ENCODE results near the gene TMC1.
"Not testable (repeated sequence)": the region's sequence is repeated elsewhere in the genome, so short reads cannot be mapped to it uniquely, and the experiment has no call there.

The TMC1 gene

GRCh38 chr9:72491242-72491641 is 30.2 kb upstream of the TMC1 start:
- H3K36me3 Mint-ChIP-seq (ENCODE audit: low read depth), result no peaks in the 10 kb centered on the region
- no peaks in the 10 kb centered on the region for H3K27me3 Mint-ChIP-seq
- no peaks in the 10 kb centered on the region for H3K9me3 Mint-ChIP-seq
- no peak overlapping the region for H3K27ac Mint-ChIP-seq
- no peaks in the 10 kb centered on the region for H3K4me1 Mint-ChIP-seq (ENCODE audit: low read depth)
- intact Hi-C loops (cut with micrococcal nuclease), result no loop called here
- no peak overlapping the region for H3K4me3 Mint-ChIP-seq

GRCh38 chr9:72494051-72494450 is 27.4 kb upstream of the TMC1 start:
- no peaks in the 10 kb centered on the region for H3K27me3 Mint-ChIP-seq
- H3K36me3 Mint-ChIP-seq (ENCODE audit: low read depth), result no peaks in the 10 kb centered on the region
- no peak overlapping the region for H3K4me3 Mint-ChIP-seq
- peaks cover 5% of the 10 kb centered on the region for H3K4me1 Mint-ChIP-seq (ENCODE audit: low read depth)
- H3K9me3 Mint-ChIP-seq, result no peaks in the 10 kb centered on the region
- intact Hi-C loops (cut with micrococcal nuclease), result no loop called here
- no peak overlapping the region for H3K27ac Mint-ChIP-seq

- Mint-ChIP-seq H3K9me3 (no peaks in the 10 kb centered on the region), H3K27me3 (no peaks in the 10 kb centered on the region), H3K4me3 (no peak overlapping the region), H3K4me1 (ENCODE audit: low read depth) (peaks cover 5% of the 10 kb centered on the region), H3K36me3 (ENCODE audit: low read depth) (no peaks in the 10 kb centered on the region), H3K27ac (no peak overlapping the region)
- intact Hi-C loops (cut with micrococcal nuclease), result no loop called here
Observed at GRCh38 chr9:72497447-72498046, 23.9 kb upstream of the TMC1 start.

GRCh38 chr9:72506615-72507014 is 14.8 kb upstream of the TMC1 start:
- Mint-ChIP-seq H3K36me3 (ENCODE audit: low read depth) (no peaks in the 10 kb centered on the region), H3K27me3 (no peaks in the 10 kb centered on the region), H3K9me3 (no peaks in the 10 kb centered on the region), H3K27ac (no peak overlapping the region), H3K4me3 (no peak overlapping the region), H3K4me1 (ENCODE audit: low read depth) (peaks cover 14% of the 10 kb centered on the region)
- intact Hi-C loops (cut with micrococcal nuclease), result no loop called here

GRCh38 chr9:72509053-72509452 is 12.4 kb upstream of the TMC1 start:
- H3K27ac Mint-ChIP-seq, result no peak overlapping the region
- intact Hi-C loops (cut with micrococcal nuclease), result no loop called here

GRCh38 chr9:72509635-72510034 is 11.8 kb upstream of the TMC1 start:
- Mint-ChIP-seq H3K4me3 (no peak overlapping the region), H3K36me3 (ENCODE audit: low read depth) (no peaks in the 10 kb centered on the region), H3K27me3 (no peaks in the 10 kb centered on the region), H3K27ac (peak overlapping the region; percentile 59), H3K9me3 (no peaks in the 10 kb centered on the region), H3K4me1 (ENCODE audit: low read depth) (peaks cover 19% of the 10 kb centered on the region)
- intact Hi-C loops (cut with micrococcal nuclease), result no loop called here

More at GRCh38 chr9:72509053-72509452, 12.4 kb upstream of the TMC1 start:
- Mint-ChIP-seq H3K4me3 (no peak overlapping the region), H3K9me3 (no peaks in the 10 kb centered on the region), H3K36me3 (ENCODE audit: low read depth) (no peaks in the 10 kb centered on the region), H3K4me1 (ENCODE audit: low read depth) (peaks cover 19% of the 10 kb centered on the region), H3K27me3 (no peaks in the 10 kb centered on the region)

- H3K27ac Mint-ChIP-seq; H3K4me3 Mint-ChIP-seq; intact Hi-C loops (cut with micrococcal nuclease); H3K36me3 Mint-ChIP-seq (ENCODE audit: low read depth); H3K27me3 Mint-ChIP-seq; H3K9me3 Mint-ChIP-seq: not testable (repeated sequence)
- H3K4me1 Mint-ChIP-seq (ENCODE audit: low read depth), result peaks cover 26% of the 10 kb centered on the region
Observed at GRCh38 chr9:72521011-72521410, 397 bp upstream of the TMC1 start.

- intact Hi-C loops (cut with micrococcal nuclease), result loop anchor here (5.0 kb wide), 3 partner anchors 67 to 158 kb away; partner anchors contain the start of gene ZFAND5
- Mint-ChIP-seq H3K4me3 (no peak overlapping the region), H3K36me3 (ENCODE audit: low read depth) (no peaks in the 10 kb centered on the region), H3K4me1 (ENCODE audit: low read depth) (peaks cover 54% of the 10 kb centered on the region), H3K9me3 (no peaks in the 10 kb centered on the region), H3K27ac (peak overlapping the region; percentile 99), H3K27me3 (no peaks in the 10 kb centered on the region)
Observed at GRCh38 chr9:72524820-72525540, 3.6 kb downstream of the TMC1 start.

GRCh38 chr9:72526901-72527800 is 5.7 kb downstream of the TMC1 start:
- H3K36me3 Mint-ChIP-seq (ENCODE audit: low read depth), result no peaks in the 10 kb centered on the region
- no peaks in the 10 kb centered on the region for H3K27me3 Mint-ChIP-seq
- H3K9me3 Mint-ChIP-seq, result no peaks in the 10 kb centered on the region
- intact Hi-C loops (cut with micrococcal nuclease), result loop anchor here (5.0 kb wide), 3 partner anchors 65 to 160 kb away; partner anchors contain the start of gene ZFAND5
- peak overlapping the region; percentile 99 for H3K27ac Mint-ChIP-seq
- H3K4me1 Mint-ChIP-seq (ENCODE audit: low read depth), result peaks cover 53% of the 10 kb centered on the region
- peak overlapping the region; percentile 77 for H3K4me3 Mint-ChIP-seq

GRCh38 chr9:72527801-72528195 is 6.4 kb downstream of the TMC1 start:
- peak overlapping the region; percentile 99 for H3K27ac Mint-ChIP-seq
- H3K4me3 Mint-ChIP-seq, result peak overlapping the region; percentile 77
- intact Hi-C loops (cut with micrococcal nuclease), result loop anchor here (5.0 kb wide), 3 partner anchors 65 to 160 kb away; partner anchors contain the start of gene ZFAND5
- peaks cover 48% of the 10 kb centered on the region for H3K4me1 Mint-ChIP-seq (ENCODE audit: low read depth)
- no peaks in the 10 kb centered on the region for H3K27me3 Mint-ChIP-seq
- no peaks in the 10 kb centered on the region for H3K9me3 Mint-ChIP-seq
- H3K36me3 Mint-ChIP-seq (ENCODE audit: low read depth), result no peaks in the 10 kb centered on the region

- Mint-ChIP-seq H3K4me3 (no peak overlapping the region), H3K9me3 (no peaks in the 10 kb centered on the region), H3K4me1 (ENCODE audit: low read depth) (peaks cover 38% of the 10 kb centered on the region), H3K27ac (peak overlapping the region; percentile 60), H3K27me3 (no peaks in the 10 kb centered on the region), H3K36me3 (ENCODE audit: low read depth) (no peaks in the 10 kb centered on the region)
- intact Hi-C loops (cut with micrococcal nuclease), result loop anchor here (5.0 kb wide), 3 partner anchors 63 to 162 kb away; partner anchors contain the start of gene ZFAND5
Observed at GRCh38 chr9:72529531-72529930, 8.1 kb downstream of the TMC1 start.

GRCh38 chr9:72533322-72533721 is 11.9 kb downstream of the TMC1 start:
- Mint-ChIP-seq H3K9me3 (no peaks in the 10 kb centered on the region), H3K27me3 (no peaks in the 10 kb centered on the region), H3K4me3 (no peak overlapping the region), H3K4me1 (ENCODE audit: low read depth) (peaks cover 12% of the 10 kb centered on the region), H3K36me3 (ENCODE audit: low read depth) (no peaks in the 10 kb centered on the region), H3K27ac (no peak overlapping the region)
- intact Hi-C loops (cut with micrococcal nuclease), result no loop called here

- intact Hi-C loops (cut with micrococcal nuclease), result no loop called here
- H3K27ac Mint-ChIP-seq, result no peak overlapping the region
- H3K27me3 Mint-ChIP-seq, result no peaks in the 10 kb centered on the region
- no peaks in the 10 kb centered on the region for H3K9me3 Mint-ChIP-seq
- H3K36me3 Mint-ChIP-seq (ENCODE audit: low read depth), result no peaks in the 10 kb centered on the region
- no peak overlapping the region for H3K4me3 Mint-ChIP-seq
- H3K4me1 Mint-ChIP-seq (ENCODE audit: low read depth), result peaks cover 21% of the 10 kb centered on the region
Observed at GRCh38 chr9:72534931-72535330, 13.5 kb downstream of the TMC1 start.

All from dendritic cell treated with granulocyte-macrophage colony-stimulating factor and Interleukin-4, amounts not matched to agents 40 ng/mL and 50 ng/mL, for 4 days (primary cell).